HL-60 (cell line): Measurements from ENCODE around the gene BICDL2.

Experiments used
- DNase-seq, 2 experiments: peaks; one replicate each; pipeline ENCODE4 v3.0.0-alpha.2; 2010 to 2020; ENCODE audit warnings: low read depth in 1 of 2, low spot score in 1 of 2
- H3K27ac ChIP-seq: fragments of 250-450 bp; sonication (Bioruptor Pico); replicated peaks from 2 replicates; pipeline ENCODE4 v1.5.1; 2020; ENCODE audit warnings: mild to moderate bottlenecking, moderate library complexity
- H3K27me3 ChIP-seq: fragments of 250-450 bp; sonication (Bioruptor Pico); 2 replicates; pipeline ENCODE4 v1.5.1; 2021; ENCODE audit warnings: mild to moderate bottlenecking, moderate library complexity; ENCODE audit not compliant: insufficient read depth, poor library complexity, severe bottlenecking
- H3K4me3 ChIP-seq: replicated peaks from 2 replicates; pipeline ENCODE4 v1.5.1; 2011; ENCODE audit warnings: mild to moderate bottlenecking, control low read depth, low read length; ENCODE audit not compliant: insufficient read depth
- GABPA ChIP-seq: IDR thresholded peaks from 2 replicates; pipeline ENCODE4 v1.6.1; 2012; ENCODE audit warnings: low read depth
- POLR2AphosphoS5 ChIP-seq: IDR thresholded peaks from 2 replicates; pipeline ENCODE4 v1.6.1; 2012; ENCODE audit warnings: low read depth
- REST ChIP-seq: IDR thresholded peaks from 2 replicates; pipeline ENCODE4 v1.6.1; 2012; ENCODE audit warnings: low read depth; ENCODE audit not compliant: insufficient replicate concordance
- SPI1 ChIP-seq: IDR thresholded peaks from 2 replicates; pipeline ENCODE4 v1.6.1; 2012; ENCODE audit warnings: low read depth, mild to moderate bottlenecking, borderline replicate concordance
- TF ChIP-seq, protein P1 (sequence below): IDR thresholded peaks from one replicate; pipeline ENCODE4 v1.5.1; 2011; ENCODE audit warnings: low read length, control low read depth, inconsistent platforms; ENCODE audit not compliant: insufficient read depth

BICDL2 gene

DNA sequence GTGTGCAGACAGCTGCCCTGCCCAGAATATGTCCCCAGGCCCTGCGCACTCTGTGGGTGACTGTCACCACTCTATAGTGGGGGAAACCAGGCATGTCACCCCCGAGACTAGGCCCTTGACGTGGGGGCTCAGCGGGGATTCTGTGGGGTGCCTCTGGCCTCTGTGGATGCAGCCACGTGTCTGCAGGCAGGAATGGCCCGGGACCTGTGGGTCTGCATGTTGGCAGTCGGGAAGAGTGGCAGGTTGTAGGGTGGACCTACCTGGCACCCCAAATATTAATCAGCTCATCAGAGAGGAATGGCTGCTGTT, 29.6 kb upstream of the BICDL2 start:
- Histone ChIP-seq H3K27me3 (no peaks in the 10 kb centered on the region), H3K27ac (no peak overlapping the region), H3K4me3 (no peak overlapping the region)
- DNase-seq = no peak
- TF ChIP-seq, protein P1, sequence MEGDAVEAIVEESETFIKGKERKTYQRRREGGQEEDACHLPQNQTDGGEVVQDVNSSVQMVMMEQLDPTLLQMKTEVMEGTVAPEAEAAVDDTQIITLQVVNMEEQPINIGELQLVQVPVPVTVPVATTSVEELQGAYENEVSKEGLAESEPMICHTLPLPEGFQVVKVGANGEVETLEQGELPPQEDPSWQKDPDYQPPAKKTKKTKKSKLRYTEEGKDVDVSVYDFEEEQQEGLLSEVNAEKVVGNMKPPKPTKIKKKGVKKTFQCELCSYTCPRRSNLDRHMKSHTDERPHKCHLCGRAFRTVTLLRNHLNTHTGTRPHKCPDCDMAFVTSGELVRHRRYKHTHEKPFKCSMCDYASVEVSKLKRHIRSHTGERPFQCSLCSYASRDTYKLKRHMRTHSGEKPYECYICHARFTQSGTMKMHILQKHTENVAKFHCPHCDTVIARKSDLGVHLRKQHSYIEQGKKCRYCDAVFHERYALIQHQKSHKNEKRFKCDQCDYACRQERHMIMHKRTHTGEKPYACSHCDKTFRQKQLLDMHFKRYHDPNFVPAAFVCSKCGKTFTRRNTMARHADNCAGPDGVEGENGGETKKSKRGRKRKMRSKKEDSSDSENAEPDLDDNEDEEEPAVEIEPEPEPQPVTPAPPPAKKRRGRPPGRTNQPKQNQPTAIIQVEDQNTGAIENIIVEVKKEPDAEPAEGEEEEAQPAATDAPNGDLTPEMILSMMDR = no peak
- TF ChIP-seq SPI1 = no peak
- no peak for TF ChIP-seq REST
- no peak for TF ChIP-seq POLR2AphosphoS5
- no peak for TF ChIP-seq GABPA

DNA sequence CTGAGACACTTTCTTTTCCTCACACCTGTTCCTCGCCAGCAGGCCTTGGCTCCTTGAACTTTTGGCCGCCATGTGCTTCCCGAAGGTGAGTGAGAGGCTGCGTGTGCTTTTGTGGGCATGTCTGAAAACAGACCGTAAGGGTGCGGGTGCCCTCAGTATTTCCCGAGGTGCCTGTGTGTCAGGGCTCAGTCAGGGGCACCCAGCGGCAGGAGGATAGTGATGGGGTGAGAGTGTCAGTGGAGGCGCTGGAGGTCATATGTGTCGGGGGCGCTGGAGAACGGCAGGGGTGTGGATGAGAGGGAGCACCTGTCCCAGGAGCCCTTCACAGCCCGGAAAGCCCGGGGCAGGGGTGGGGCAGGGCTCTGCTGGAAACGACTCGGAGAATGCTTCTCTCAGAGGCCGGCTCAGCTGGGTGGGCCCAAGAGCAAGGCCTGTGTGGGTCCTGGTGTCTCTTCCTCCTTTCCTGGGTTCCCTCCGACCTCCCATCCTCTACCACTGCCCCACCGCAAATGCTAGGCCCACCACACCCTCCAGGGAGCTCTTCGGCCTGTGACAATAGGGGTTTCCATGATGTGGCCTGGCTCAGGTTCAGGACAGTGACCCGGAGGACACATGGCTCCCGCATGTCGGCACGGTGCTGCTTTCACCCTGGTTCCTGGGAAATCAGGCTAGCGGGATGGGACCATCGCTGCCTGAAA, 29.1 kb upstream of the BICDL2 start:
- no peak for DNase-seq
- TF ChIP-seq GABPA (no peak), SPI1 (no peak), POLR2AphosphoS5 (no peak)
- no peak overlapping the region for H3K27ac ChIP-seq
- H3K27me3 ChIP-seq = no peaks in the 10 kb centered on the region
- no peak overlapping the region for H3K4me3 ChIP-seq

DNA sequence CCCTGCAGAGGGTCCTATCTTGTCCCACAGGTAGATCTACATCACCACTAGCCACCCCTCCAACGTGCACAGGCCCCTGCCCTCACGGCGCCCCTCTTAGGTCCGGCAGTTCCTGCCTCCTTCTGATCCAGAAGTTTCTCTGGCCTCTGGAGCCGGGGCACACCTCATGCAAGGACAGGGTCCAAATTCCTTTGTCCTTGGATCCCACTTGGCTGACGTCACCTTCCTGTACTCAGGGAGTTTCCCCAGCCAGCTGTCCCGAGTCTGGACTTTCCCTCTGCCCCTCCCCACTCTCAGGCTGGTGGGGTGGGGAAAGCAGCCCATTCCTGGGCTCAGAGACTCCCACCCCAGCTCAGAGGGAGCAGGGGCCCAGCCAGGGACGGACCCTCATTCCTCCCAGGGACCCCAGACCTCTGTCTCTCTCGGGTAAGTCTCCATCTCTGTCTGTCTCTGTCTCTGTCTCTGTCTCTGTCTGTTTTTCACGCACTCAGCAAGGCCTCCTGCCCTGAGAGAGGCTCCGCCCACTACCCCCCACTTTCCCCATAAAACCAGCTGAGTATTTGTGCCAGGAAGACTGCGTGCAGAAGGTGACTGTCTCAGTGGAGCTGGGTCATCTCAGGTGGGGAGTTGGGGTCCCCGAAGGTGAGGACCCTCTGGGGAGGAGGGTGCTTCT, 28.5 kb upstream of the BICDL2 start, which contains the start of gene IL32:
TSS of gene IL32 (plus strand) at position 572 of the 673 bp plus-strand sequence. CDS start 172 bp downstream, outside the sequence.
- no peak for TF ChIP-seq SPI1
- no peak for TF ChIP-seq REST
- no peak for TF ChIP-seq GABPA
- DNase-seq = no peak
- no peak within 1 kb of the TSS for H3K4me3 ChIP-seq
- H3K27ac ChIP-seq = no peak within 1 kb of the TSS
- H3K27me3 ChIP-seq = no peaks in the 10 kb centered on the region

DNA sequence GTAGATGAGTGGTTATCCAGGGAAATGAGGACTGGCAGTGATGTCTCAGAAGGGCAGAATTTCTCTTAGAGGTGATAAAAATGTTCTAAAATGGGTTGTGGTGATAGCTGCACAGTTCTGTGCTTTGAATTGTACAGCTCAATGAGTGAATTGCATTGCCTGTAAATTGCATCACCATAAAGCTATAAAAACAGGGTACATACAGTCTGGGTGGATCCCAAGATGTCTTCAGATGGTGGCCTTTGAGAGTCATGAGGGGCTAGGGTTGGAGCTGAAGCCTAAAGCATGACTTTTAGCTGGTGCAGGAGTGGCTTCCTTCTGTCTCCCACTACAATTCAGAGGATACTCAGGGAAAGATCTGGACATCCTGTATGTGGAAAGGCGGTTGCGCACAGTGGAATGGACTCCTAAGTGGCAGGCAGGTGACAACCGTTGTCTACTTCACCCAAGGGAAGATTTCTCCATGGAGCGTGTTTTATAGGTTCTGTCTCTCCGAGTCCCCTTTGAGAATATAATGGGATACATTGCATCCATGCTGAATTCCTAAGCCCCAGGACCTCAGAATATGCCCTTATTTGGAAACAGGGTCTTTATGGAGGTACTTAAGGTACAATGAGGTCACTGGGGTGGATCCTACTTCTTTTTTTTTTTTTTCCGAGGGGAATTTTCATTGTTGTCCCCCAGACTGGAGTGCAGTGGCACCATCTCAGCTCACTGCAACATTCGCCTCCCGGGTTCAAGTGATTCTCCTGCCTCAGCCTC, 27.1 kb upstream of the BICDL2 start:
- no peak overlapping the region for H3K27ac ChIP-seq
- H3K27me3 ChIP-seq = no peaks in the 10 kb centered on the region
- TF ChIP-seq, protein P1 = no peak
- no peak for TF ChIP-seq REST
- no peak for TF ChIP-seq GABPA
- no peak for TF ChIP-seq SPI1
- TF ChIP-seq POLR2AphosphoS5 = no peak
- no peak for DNase-seq
- H3K4me3 ChIP-seq = no peak overlapping the region
